Naive thymus-derived CD8-positive, alpha-beta T cell (primary cell): ENCODE results near the gene EFNB3. TPM values are rescaled to one million over a fixed set of nuclear protein-coding genes. Genes with fewer than 3 reads are reported as not detected.

Experiments used
- polyA plus RNA-seq, 3 donors: library from polyadenylated mRNA; unstranded; fragments of 300-500 nt; fragmentation: Illumina TruSeq; gene quantifications; one replicate each; pipeline ENCODE4 v1.2.3, GENCODE V29; 2021
- total RNA-seq, 8 experiments: library from RNA in 2 of 8; stranded (reverse) in 2 of 8; gene quantifications; one replicate each; pipeline ENCODE4 v1.2.3 and lab custom pipeline; 2021 to 2026

Gene EFNB3
- total and polyA plus RNA-seq, 5 experiments from 2014 or later = not detected

Other genes starting within 250 kb of the EFNB3 start
- gene ZBTB4, start 225.6 kb upstream of the EFNB3 start, total RNA-seq = 100 to 1,000 TPM; 101 to 104 TPM
- gene ZBTB4, start 225.6 kb upstream of the EFNB3 start, polyA plus RNA-seq = 10 to 100 TPM; 16.8 to 28.4 (median 19.7) TPM
- gene SLC35G6, start 223.8 kb upstream of the EFNB3 start, total RNA-seq = not detected
- gene SLC35G6, start 223.8 kb upstream of the EFNB3 start, polyA plus RNA-seq = not detected
- 100 to 1,000 TPM; 186 to 193 TPM for gene POLR2A, start 220.8 kb upstream of the EFNB3 start, total RNA-seq
- 10 to 100 TPM; 31.1 to 68.0 (median 47.3) TPM for gene POLR2A, start 220.8 kb upstream of the EFNB3 start, polyA plus RNA-seq
- 10 to 100 TPM; 25.7 to 26.6 TPM for gene TNFSF12, start 156.1 kb upstream of the EFNB3 start, total RNA-seq
- 10 to 100 TPM; 19.3 to 28.6 (median 25.8) TPM for gene TNFSF12, start 156.1 kb upstream of the EFNB3 start, polyA plus RNA-seq
- gene TNFSF13, start 146.5 kb upstream of the EFNB3 start, total RNA-seq = 1 to 10 TPM; 2.9 to 3.0 TPM
- gene TNFSF13, start 146.5 kb upstream of the EFNB3 start, polyA plus RNA-seq = 1 to 10 TPM; 1.2 to 3.7 (median 2.1) TPM
- gene SENP3, start 143.3 kb upstream of the EFNB3 start, total RNA-seq = 10 to 100 TPM; 48.0 to 56.8 TPM
- gene SENP3, start 143.3 kb upstream of the EFNB3 start, polyA plus RNA-seq = 10 to 100 TPM; 13.8 to 14.1 (median 14.0) TPM
- 1 to 10 TPM; 4.4 to 4.6 TPM for gene CD68, start 125.6 kb upstream of the EFNB3 start, total RNA-seq
- under 1 TPM; 0.15 to 0.59 (median 0.31) TPM for gene CD68, start 125.6 kb upstream of the EFNB3 start, polyA plus RNA-seq
- 10 to 100 TPM; 25.6 to 31.8 TPM for gene MPDU1, start 121.3 kb upstream of the EFNB3 start, total RNA-seq
- gene MPDU1, start 121.3 kb upstream of the EFNB3 start, polyA plus RNA-seq = 10 to 100 TPM; 33.9 to 48.9 (median 41.3) TPM
- under 1 TPM; 0.55 to 0.93 TPM for gene SOX15, start 115.1 kb upstream of the EFNB3 start, total RNA-seq
- not detected for gene SOX15, start 115.1 kb upstream of the EFNB3 start, polyA plus RNA-seq
- 10 to 100 TPM; 36.6 to 39.0 TPM for gene FXR2, start 90.3 kb upstream of the EFNB3 start, total RNA-seq
- gene FXR2, start 90.3 kb upstream of the EFNB3 start, polyA plus RNA-seq = 10 to 100 TPM; 11.8 to 17.8 (median 12.4) TPM
- 10 to 100 TPM; 74.8 to 76.6 TPM for gene SAT2, start 77.4 kb upstream of the EFNB3 start, total RNA-seq
- gene SAT2, start 77.4 kb upstream of the EFNB3 start, polyA plus RNA-seq = 10 to 100 TPM; 38.5 to 40.0 (median 39.4) TPM
- not detected for gene SHBG, start 75.1 kb upstream of the EFNB3 start, total RNA-seq
- not detected for gene SHBG, start 75.1 kb upstream of the EFNB3 start, polyA plus RNA-seq
- gene ATP1B2, start 54.3 kb upstream of the EFNB3 start, total RNA-seq = under 1 TPM; 0.36 to 0.96 TPM
- under 1 TPM in 2 of 3 donors, not detected in 1; 0.17 to 0.57 TPM for gene ATP1B2, start 54.3 kb upstream of the EFNB3 start, polyA plus RNA-seq
- gene TP53, start 17.7 kb upstream of the EFNB3 start, total RNA-seq = 100 to 1,000 TPM; 113 to 116 TPM
- gene TP53, start 17.7 kb upstream of the EFNB3 start, polyA plus RNA-seq = 10 to 100 TPM; 21.7 to 33.0 (median 28.0) TPM
- 10 to 100 TPM in 1 of 2 experiments, 1 to 10 TPM in 1; 9.8 to 11.6 TPM for gene WRAP53, start 16.7 kb upstream of the EFNB3 start, total RNA-seq
- gene WRAP53, start 16.7 kb upstream of the EFNB3 start, polyA plus RNA-seq = 10 to 100 TPM; 10.5 to 14.1 (median 13.9) TPM
- gene DNAH2, start 12.5 kb downstream of the EFNB3 start, total RNA-seq = not detected
- not detected for gene DNAH2, start 12.5 kb downstream of the EFNB3 start, polyA plus RNA-seq
- gene KDM6B, start 129.0 kb downstream of the EFNB3 start, total RNA-seq = 100 to 1,000 TPM; 113 TPM
- 1 to 10 TPM in 2 of 3 donors, under 1 TPM in 1; 0.28 to 1.2 (median 1.0) TPM for gene KDM6B, start 129.0 kb downstream of the EFNB3 start, polyA plus RNA-seq
- 1 to 10 TPM; 6.9 to 7.2 TPM for gene TMEM88, start 149.9 kb downstream of the EFNB3 start, total RNA-seq
- not detected for gene TMEM88, start 149.9 kb downstream of the EFNB3 start, polyA plus RNA-seq
- gene NAA38, start 152.4 kb downstream of the EFNB3 start, total RNA-seq = 10 to 100 TPM; 16.0 to 24.1 TPM
- 100 to 1,000 TPM; 125 to 169 (median 152) TPM for gene NAA38, start 152.4 kb downstream of the EFNB3 start, polyA plus RNA-seq
- gene CYB5D1, start 152.8 kb downstream of the EFNB3 start, total RNA-seq = 1 to 10 TPM; 8.5 to 9.8 TPM
- gene CYB5D1, start 152.8 kb downstream of the EFNB3 start, polyA plus RNA-seq = 1 to 10 TPM; 3.5 to 6.0 (median 5.1) TPM
- gene CHD3, start 183.6 kb downstream of the EFNB3 start, total RNA-seq = 100 to 1,000 TPM; 277 to 281 TPM
- 10 to 100 TPM in 2 of 3 donors, 1 to 10 TPM in 1; 4.3 to 29.2 (median 15.5) TPM for gene CHD3, start 183.6 kb downstream of the EFNB3 start, polyA plus RNA-seq
- 1 to 10 TPM; 7.8 to 9.4 TPM for gene RNF227, start 211.1 kb downstream of the EFNB3 start, total RNA-seq
- gene RNF227, start 211.1 kb downstream of the EFNB3 start, polyA plus RNA-seq = 1 to 10 TPM in 2 of 3 donors, under 1 TPM in 1; 0.65 to 4.8 (median 2.4) TPM
- gene KCNAB3, start 224.7 kb downstream of the EFNB3 start, total RNA-seq = 10 to 100 TPM; 16.1 to 19.4 TPM
- under 1 TPM in 2 of 3 donors, not detected in 1; 0.44 to 0.80 TPM for gene KCNAB3, start 224.7 kb downstream of the EFNB3 start, polyA plus RNA-seq
- 100 to 1,000 TPM in 1 of 2 experiments, 10 to 100 TPM in 1; 93.4 to 120 TPM for gene TRAPPC1, start 226.7 kb downstream of the EFNB3 start, total RNA-seq
- 100 to 1,000 TPM; 199 to 219 (median 205) TPM for gene TRAPPC1, start 226.7 kb downstream of the EFNB3 start, polyA plus RNA-seq
- gene CNTROB, start 227.0 kb downstream of the EFNB3 start, total RNA-seq = 10 to 100 TPM; 35.2 to 43.0 TPM
- gene CNTROB, start 227.0 kb downstream of the EFNB3 start, polyA plus RNA-seq = 10 to 100 TPM in 2 of 3 donors, 1 to 10 TPM in 1; 7.6 to 18.5 (median 12.4) TPM